Small intestine (tissue), 7 donors: ENCODE results near the gene BCAR3. TPM values are rescaled to one million over a fixed set of nuclear protein-coding genes. Genes with fewer than 3 reads are reported as not detected.

Source experiments
- DNase-seq, 2 donors: peaks; one replicate each; pipeline versions ENCODE4 v3.0.0 to v3.0.0-alpha.2; 2013
- FAIRE-seq: peaks from 2 replicates; lab custom pipeline; 2012; peaks lifted over from hg19 to GRCh38; lab: Jason Lieb, UNC
- H3K27ac ChIP-seq, 3 donors: one replicate each; pipeline ENCODE4 v1.5.1; 2013; ENCODE audit warnings: low read length in 2 of 3, mild to moderate bottlenecking in 2 of 3, control low read depth in 1 of 3, inconsistent platforms in 1 of 3, low read depth in 1 of 3, moderate library complexity in 1 of 3
- H3K27me3 ChIP-seq, 3 donors: one replicate each; pipeline ENCODE4 v1.6.1; 2013; ENCODE audit warnings: low read length in 3 of 3, inconsistent platforms in 1 of 3; ENCODE audit not compliant: control insufficient read depth in 3 of 3, insufficient read depth in 3 of 3
- H3K36me3 ChIP-seq, 3 donors: one replicate each; pipeline ENCODE4 v1.6.1; 2013; ENCODE audit warnings: low read length in 3 of 3, inconsistent platforms in 1 of 3, low read depth in 1 of 3, mild to moderate bottlenecking in 1 of 3, moderate library complexity in 1 of 3; ENCODE audit not compliant: control insufficient read depth in 3 of 3, insufficient read depth in 2 of 3
- H3K4me1 ChIP-seq, 3 donors: one replicate each; pipeline ENCODE4 v1.6.1; 2013; ENCODE audit warnings: low read length in 2 of 3, inconsistent platforms in 1 of 3, low read depth in 1 of 3, mild to moderate bottlenecking in 1 of 3, moderate library complexity in 1 of 3; ENCODE audit not compliant: control insufficient read depth in 3 of 3, insufficient read depth in 2 of 3
- H3K4me3 ChIP-seq, 3 donors: one replicate each; pipeline ENCODE4 v1.5.1; 2013; ENCODE audit warnings: low read length in 3 of 3, control low read depth in 1 of 3, inconsistent platforms in 1 of 3, low read depth in 1 of 3, mild to moderate bottlenecking in 1 of 3, moderate library complexity in 1 of 3
- H3K9me3 ChIP-seq, 2 donors: one replicate each; pipeline ENCODE4 v1.6.1; 2013; ENCODE audit warnings: low read depth in 1 of 2, low read length in 1 of 2; ENCODE audit not compliant: control insufficient read depth in 2 of 2, insufficient read depth in 1 of 2
- WGBS, 3 donors: extraction: QIAGEN DNeasy Blood & Tissue Kit; methylation state at CpG; one replicate each; pipeline ENCODE4 v1.1.7; 2013; 5-methylcytosine and 5-hydroxymethylcytosine counted together
- polyA plus RNA-seq, 4 donors: library from polyadenylated mRNA; stranded (reverse) in 3 of 4; unstranded in 1 of 4; fragments of 200-250 nt in 3 of 4; fragments of 120-200 nt in 1 of 4; gene quantifications; one replicate each; pipeline versions ENCODE4 v1.2.1 to v1.2.3, GENCODE V29; 2013
- donor health status: healthy with polysubstance abuse.
- donor health status: control.
- donor health status: control.
- donor health status: Bipolar disorder and iron deficiency.
- donor health status: healthy.

Gene BCAR3
- polyA plus RNA-seq, 4 donors: 15.9 to 26.2 (median 20.1) TPM

DNA sequence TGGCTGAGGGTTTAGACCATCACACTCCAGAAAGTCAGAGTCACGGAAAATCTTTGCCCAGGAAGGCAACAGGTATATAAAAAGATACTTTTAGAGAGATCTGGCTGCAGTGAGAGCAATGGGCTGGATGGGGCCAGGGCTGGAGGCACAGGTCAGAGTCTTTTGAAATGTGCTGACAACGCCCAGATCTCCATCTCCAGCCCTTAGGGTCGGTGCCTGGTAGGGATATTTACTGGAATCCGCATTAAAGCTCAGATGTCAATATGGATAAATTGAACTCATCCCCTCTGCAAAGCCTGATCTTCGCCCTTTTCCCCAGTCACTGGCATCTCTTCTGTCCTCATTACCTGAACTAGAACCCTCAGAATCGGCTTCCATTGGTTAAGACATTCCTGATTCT, 82.2 kb downstream of the BCAR3 start:
- Histone ChIP-seq H3K4me3 (no peak overlapping the region), H3K36me3 (peaks cover 0 to 39% (median 0%) of the 10 kb centered on the region in 3 donors), H3K9me3 (no peaks in the 10 kb centered on the region), H3K4me1 (peaks cover under 1 to 15% (median 3%) of the 10 kb centered on the region in 3 donors), H3K27ac (no peak overlapping the region), H3K27me3 (no peaks in the 10 kb centered on the region)
- 85 to 89% (median 87%) methylated on average over 6 of the region's 6 CpGs for WGBS, 3 donors
- FAIRE-seq (no peak), DNase-seq (no peak)

DNA sequence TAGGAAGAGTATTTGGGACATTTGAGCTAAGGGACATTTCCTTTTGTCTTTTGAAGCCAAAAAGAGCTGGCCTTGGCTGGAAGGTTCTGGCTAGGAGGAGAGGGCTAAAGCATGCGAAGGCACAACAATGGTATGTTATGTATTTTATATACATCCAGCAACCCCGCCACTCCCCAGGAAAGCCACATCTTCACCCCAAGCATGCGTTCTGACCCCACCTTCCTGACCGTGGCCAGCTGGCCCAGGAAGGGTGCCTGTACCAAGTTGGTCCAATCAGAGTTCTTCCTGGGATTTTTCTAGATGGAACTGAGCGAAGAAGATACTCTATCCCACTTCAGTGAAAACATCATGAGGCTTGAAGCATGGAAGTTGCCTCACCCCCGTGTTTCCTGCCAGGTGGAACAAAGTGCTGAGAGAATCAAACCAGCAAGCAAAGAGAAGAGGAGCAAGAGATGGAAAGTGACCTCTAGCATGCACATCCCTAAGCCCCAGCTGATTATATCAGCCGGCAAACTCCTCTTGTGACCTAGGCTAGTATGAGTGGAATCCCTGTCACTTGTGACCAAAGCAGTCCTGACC, 82.7 kb downstream of the BCAR3 start:
- no peak overlapping the region for H3K4me3 ChIP-seq
- FAIRE-seq (no peak), DNase-seq (no peak)
- H3K27ac ChIP-seq: no peak overlapping the region
- no peaks in the 10 kb centered on the region for H3K9me3 ChIP-seq
- WGBS, 3 donors: 82 to 87% (median 85%) methylated on average over 7 of the region's 7 CpGs
- H3K4me1 ChIP-seq: peaks cover 3 to 20% (median 6%) of the 10 kb centered on the region in 3 donors
- H3K36me3 ChIP-seq: peaks cover 0 to 44% (median 0%) of the 10 kb centered on the region in 3 donors
- no peaks in the 10 kb centered on the region for H3K27me3 ChIP-seq

DNA sequence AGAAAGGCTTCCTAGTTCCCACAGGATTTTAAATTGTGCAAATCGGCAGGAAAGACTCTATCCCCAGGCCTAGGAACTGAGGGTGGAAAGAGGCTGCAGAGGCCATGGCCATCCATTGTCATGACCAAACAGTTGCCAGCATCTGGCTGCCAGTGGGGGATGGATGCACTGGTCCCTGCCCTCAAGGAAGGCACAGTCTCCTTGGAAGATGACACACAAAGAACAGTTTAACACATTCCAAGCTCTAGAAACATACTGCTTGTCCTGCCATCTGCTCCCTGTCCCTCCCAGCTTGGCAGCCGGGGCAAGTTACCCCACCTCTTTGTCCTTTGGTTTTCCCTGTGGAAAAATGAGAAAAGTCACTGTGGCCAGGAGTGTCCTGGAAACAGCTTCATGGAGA, 83.2 kb downstream of the BCAR3 start:
- DNase-seq: no peak
- H3K4me1 ChIP-seq: peaks cover 3 to 19% (median 10%) of the 10 kb centered on the region in 3 donors
- no peak for FAIRE-seq

DNA sequence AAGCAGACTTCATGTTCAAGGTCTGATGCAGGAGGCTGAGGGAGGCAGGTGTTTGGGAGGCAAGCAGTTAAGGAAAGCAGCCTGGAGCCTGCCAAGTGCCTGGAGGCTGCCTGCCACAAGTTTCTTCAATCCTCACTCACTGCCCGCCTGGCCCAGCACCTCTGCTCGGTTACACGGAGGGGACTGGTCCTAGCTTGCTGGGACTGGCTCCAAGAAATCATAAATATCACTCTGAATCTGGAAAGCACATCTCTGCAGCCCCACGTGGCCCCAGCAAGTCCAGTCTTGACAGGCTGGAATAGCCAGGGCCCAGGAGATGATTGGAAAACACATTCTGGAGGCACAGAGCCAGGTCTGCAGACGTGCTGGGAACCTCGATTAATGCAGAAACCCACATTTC, 83.9 kb downstream of the BCAR3 start:
- H3K4me1 ChIP-seq: peaks cover 3 to 17% (median 16%) of the 10 kb centered on the region in 3 donors
- DNase-seq: no peak
- no peaks in the 10 kb centered on the region for H3K27me3 ChIP-seq
- H3K9me3 ChIP-seq: no peaks in the 10 kb centered on the region
- FAIRE-seq: no peak
- 14 to 54% (median 53%) methylated on average over 5 to 6 of the region's 6 CpGs for WGBS, 3 donors
- H3K36me3 ChIP-seq: peaks cover 0 to 44% (median 0%) of the 10 kb centered on the region in 3 donors
- H3K27ac ChIP-seq: no peak overlapping the region
- no peak overlapping the region for H3K4me3 ChIP-seq

More for the DNA sequence above, 83.2 kb downstream of the BCAR3 start:
- WGBS, 3 donors: 79 to 91% (median 79%) methylated on average over 2 of the region's 2 CpGs
- H3K27me3 ChIP-seq: no peaks in the 10 kb centered on the region
- peaks cover 0 to 44% (median 0%) of the 10 kb centered on the region in 3 donors for H3K36me3 ChIP-seq
- no peak overlapping the region for H3K4me3 ChIP-seq
- no peak overlapping the region for H3K27ac ChIP-seq
- no peaks in the 10 kb centered on the region for H3K9me3 ChIP-seq

DNA sequence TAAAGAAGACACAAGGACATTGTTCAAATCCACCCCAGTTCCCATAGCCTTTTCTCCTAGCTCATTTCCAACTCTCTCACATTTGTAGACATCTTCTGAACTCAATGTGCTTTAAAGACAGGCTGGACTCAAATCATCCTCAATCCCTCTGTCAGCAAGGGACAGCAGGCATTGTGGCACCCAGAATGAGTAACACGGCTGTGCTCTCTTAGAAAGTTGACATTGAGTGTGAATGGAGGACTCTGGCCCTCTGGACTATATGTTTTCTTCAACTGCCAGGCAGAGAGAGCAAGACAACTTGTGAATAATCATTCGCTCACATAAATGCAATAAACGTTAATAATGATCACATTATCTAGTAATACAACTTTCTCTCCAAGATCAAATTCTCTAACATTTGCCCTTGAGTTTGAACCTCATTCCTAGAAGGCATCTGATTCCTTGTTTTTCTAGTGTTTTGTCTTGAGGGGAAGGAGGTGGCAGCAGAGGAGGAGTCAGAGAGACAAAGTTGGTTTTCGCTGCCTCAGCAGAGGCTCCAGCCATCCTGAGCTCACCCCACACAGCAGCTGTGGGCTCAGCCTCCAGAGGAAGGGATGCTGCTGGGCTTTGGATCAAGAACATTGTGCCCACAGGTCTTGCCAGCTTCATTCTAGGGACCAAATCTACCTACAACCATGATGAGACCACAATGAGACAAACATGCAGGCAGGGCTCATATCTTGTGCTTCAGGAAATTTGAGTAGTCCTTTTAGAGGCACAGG, 85.1 kb downstream of the BCAR3 start:
- Histone ChIP-seq H3K4me3 (no peak overlapping the region), H3K27me3 (no peaks in the 10 kb centered on the region), H3K36me3 (peaks cover 0 to 40% (median 0%) of the 10 kb centered on the region in 3 donors), H3K27ac (peak overlapping the region in 1 of 3 donors; percentile 17), H3K4me1 (peaks cover 3 to 25% (median 17%) of the 10 kb centered on the region in 3 donors), H3K9me3 (no peaks in the 10 kb centered on the region)
- DNase-seq (peak in 1 of 2 donors; percentile 53), FAIRE-seq (no peak)
- 29 to 65% (median 57%) methylated on average over 4 of the region's 4 CpGs for WGBS, 3 donors

- no peak overlapping the region for H3K27ac ChIP-seq
- FAIRE-seq (no peak), DNase-seq (no peak)
- H3K4me1 ChIP-seq: peaks cover under 1 to 28% (median 17%) of the 10 kb centered on the region in 3 donors
- H3K27me3 ChIP-seq: no peaks in the 10 kb centered on the region
- WGBS, 3 donors: 74 to 83% (median 77%) methylated on average over 4 of the region's 4 CpGs
- no peaks in the 10 kb centered on the region for H3K9me3 ChIP-seq
- H3K4me3 ChIP-seq: no peak overlapping the region
- peaks cover 0 to 40% (median 0%) of the 10 kb centered on the region in 3 donors for H3K36me3 ChIP-seq
These were observed 85.9 kb downstream of the BCAR3 start for GRCh38 chr1:93595743-93596142.

GRCh38 chr1:93595266-93595665, 86.4 kb downstream of the BCAR3 start:
- no peak overlapping the region for H3K27ac ChIP-seq
- WGBS, 3 donors: 73 to 79% (median 78%) methylated on average over 2 of the region's 2 CpGs
- no peak for FAIRE-seq

GRCh38 chr1:93594603-93594880, 87.1 kb downstream of the BCAR3 start:
- 50 to 79% (median 72%) methylated on average over 1 of the region's 1 CpG for WGBS, 3 donors
- Histone ChIP-seq H3K9me3 (no peaks in the 10 kb centered on the region), H3K4me1 (peaks cover 0 to 28% (median 16%) of the 10 kb centered on the region in 3 donors), H3K36me3 (peaks cover 0 to 30% (median 0%) of the 10 kb centered on the region in 3 donors), H3K27ac (no peak overlapping the region), H3K4me3 (no peak overlapping the region), H3K27me3 (no peaks in the 10 kb centered on the region)
- no peak for DNase-seq
- FAIRE-seq: no peak

More at GRCh38 chr1:93595266-93595665, 86.4 kb downstream of the BCAR3 start:
- H3K36me3 ChIP-seq: peaks cover 0 to 35% (median 0%) of the 10 kb centered on the region in 3 donors
- DNase-seq: no peak
- peaks cover 0 to 28% (median 18%) of the 10 kb centered on the region in 3 donors for H3K4me1 ChIP-seq
- H3K4me3 ChIP-seq: no peak overlapping the region
- H3K9me3 ChIP-seq: no peaks in the 10 kb centered on the region
- H3K27me3 ChIP-seq: no peaks in the 10 kb centered on the region
